ENCODE results near the gene FAM120A.

Gene FAM120A

DNA sequence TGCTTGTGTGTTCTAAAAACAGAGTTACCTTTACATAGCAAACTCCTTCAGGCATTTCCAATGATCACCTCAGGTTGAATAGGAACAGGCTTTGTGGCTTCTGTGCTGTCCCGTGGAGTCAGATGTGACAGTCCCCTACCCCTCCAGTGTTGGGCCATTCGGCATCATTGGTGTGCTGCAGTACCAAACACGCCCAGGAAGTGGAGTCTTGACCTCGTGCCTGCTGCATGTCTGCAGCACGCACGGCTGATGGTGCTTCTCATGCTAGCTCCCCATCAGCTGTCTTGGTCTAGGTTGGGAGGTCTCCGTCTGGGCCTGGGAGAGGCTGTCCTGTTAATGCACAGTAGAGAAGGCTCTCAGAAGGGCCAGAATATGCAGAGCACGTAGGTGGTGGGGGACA lies 82.4 kb downstream of the FAM120A start:
- peaks cover 12% of the 10 kb centered on the region for H3K4me1 Mint-ChIP-seq
- H3K9me3 Mint-ChIP-seq: no peaks in the 10 kb centered on the region
- H3K27me3 Mint-ChIP-seq: no peaks in the 10 kb centered on the region
- H3K4me3 Mint-ChIP-seq: no peak overlapping the region
- peaks cover 45% of the 10 kb centered on the region for H3K36me3 Mint-ChIP-seq
- no peak overlapping the region for H3K27ac Mint-ChIP-seq
- ATAC-seq: no peak

DNA sequence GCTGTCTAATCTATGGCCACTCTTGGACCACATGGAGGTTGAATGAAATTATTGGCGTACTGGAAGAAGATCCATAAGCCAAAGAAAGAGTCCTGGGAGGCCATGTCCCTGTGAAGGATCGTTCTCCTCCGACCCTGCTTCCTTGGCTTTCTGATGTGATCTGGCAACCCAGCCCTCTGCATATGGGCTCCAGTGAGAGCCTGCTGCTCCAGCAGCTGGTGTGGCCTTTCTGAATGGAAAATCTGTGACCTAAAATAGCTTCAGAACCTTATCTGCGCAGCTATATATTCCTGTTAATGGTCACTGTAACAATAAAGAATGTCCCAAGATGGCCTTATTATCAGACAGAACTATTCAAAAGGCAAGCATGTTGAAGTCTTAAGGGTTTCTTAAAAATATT lies 84.7 kb downstream of the FAM120A start:
- Mint-ChIP-seq H3K4me3 (no peak overlapping the region), H3K27me3 (no peaks in the 10 kb centered on the region), H3K4me1 (peaks cover 12% of the 10 kb centered on the region), H3K27ac (no peak overlapping the region), H3K9me3 (no peaks in the 10 kb centered on the region), H3K36me3 (peaks cover 59% of the 10 kb centered on the region)
- ATAC-seq: no peak

DNA sequence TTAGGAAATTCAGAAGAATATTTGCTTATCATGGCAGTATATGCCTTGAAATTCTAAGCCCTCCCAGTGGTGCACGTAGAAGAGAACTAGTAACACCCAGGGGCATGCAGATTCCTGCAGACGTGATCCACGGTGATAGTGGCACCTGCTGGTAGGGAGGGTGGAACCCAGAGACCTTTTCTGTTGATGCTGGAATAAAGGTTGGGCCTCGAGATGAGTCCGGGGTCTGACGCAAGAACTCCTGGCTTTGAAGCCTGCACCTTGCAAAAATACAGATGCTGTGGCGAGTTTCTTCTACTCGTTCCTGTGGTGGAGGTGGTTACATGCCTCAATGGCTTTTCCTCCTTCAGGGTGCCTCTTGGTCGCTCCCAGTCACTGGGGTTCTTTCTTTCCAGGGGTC lies 85.4 kb downstream of the FAM120A start:
- Mint-ChIP-seq H3K36me3 (peaks cover 58% of the 10 kb centered on the region), H3K4me3 (no peak overlapping the region), H3K27ac (no peak overlapping the region), H3K4me1 (peaks cover 12% of the 10 kb centered on the region), H3K27me3 (no peaks in the 10 kb centered on the region), H3K9me3 (no peaks in the 10 kb centered on the region)
- no peak for ATAC-seq

DNA sequence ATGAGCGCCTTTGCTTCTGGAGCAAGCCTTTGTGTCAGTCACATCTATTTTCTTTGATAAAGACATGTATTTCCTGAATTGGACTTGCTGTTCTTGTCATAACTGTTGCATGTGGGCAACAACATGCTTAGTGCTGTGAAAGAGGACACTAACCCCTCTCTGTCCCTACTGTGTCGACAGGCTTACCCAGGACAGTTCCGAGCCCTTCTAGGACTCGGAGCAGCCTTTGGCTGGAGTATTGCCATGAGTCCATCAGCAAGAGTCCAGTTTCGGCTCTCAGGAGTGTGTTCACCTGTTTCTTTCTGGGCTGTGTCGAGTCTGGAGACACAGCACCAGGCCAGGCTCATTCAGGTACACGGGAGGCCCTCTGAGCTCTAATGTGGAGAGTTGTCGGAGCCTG lies 88.8 kb downstream of the FAM120A start:
- Mint-ChIP-seq H3K36me3 (peaks cover 39% of the 10 kb centered on the region), H3K4me1 (peaks cover under 1% of the 10 kb centered on the region), H3K27me3 (no peaks in the 10 kb centered on the region), H3K9me3 (no peaks in the 10 kb centered on the region), H3K27ac (no peak overlapping the region), H3K4me3 (no peak overlapping the region)
- no peak for ATAC-seq

DNA sequence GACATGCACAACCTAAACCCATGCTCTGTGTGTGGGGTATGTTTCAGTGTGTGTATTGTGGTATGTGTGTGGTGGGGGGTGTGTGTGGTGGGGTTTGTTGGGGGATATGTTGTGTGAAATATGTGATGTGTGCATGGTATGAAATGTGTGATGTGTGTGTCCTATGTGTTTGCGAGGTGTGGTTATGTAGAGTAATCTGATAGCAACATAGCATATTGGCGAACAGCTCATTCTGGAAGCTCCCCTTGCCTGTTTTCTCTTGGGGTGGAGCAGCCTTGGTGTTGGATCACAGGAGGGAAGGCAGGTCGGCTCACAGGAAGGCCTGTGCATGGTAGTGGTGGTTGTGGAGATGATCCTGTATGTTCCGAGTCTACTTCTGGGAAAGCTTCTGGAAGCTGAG lies 89.5 kb downstream of the FAM120A start:
- Mint-ChIP-seq H3K9me3 (no peaks in the 10 kb centered on the region), H3K36me3 (peaks cover 35% of the 10 kb centered on the region), H3K4me1 (no peaks in the 10 kb centered on the region), H3K4me3 (no peak overlapping the region), H3K27ac (no peak overlapping the region), H3K27me3 (no peaks in the 10 kb centered on the region)
- no peak for ATAC-seq

DNA sequence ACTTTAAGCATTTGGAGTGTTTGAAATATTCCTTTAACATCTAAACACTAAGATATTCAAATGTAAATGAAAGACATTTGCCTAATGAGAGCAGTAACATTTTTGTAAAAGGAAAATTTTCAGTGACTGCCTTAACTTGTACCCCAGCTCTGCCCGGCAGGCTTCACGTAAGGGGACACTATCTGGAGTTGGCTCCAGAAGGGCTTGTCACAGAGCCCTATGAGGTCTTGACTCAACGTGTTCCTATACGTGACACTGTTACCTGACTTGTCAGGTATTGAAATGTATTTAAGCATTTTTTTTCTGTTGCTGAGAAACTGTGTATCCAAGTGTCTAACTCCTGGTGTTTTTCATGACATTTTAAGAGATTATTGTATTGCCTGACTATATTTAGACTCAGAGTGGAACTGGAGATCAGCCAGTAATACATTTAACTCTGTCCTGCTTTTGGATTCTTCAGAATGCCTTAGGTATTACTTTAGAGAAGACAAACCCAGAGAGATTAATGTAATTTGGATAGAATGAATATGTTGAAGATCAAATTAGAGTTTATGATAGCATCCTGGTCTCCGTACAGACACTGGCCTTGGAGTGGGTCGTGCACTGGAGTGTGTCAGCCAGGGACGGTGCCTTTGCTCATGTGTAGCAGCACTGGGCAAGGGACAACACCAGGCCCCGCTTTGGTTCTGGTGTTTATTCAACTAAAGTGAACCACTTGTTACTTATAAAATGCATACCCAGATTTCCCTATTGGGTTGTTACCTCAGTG lies 90.3 kb downstream of the FAM120A start:
- ATAC-seq: no peak
- peaks cover 42% of the 10 kb centered on the region for H3K36me3 Mint-ChIP-seq
- no peaks in the 10 kb centered on the region for H3K27me3 Mint-ChIP-seq
- no peak overlapping the region for H3K27ac Mint-ChIP-seq
- H3K4me1 Mint-ChIP-seq: peaks cover under 1% of the 10 kb centered on the region
- H3K4me3 Mint-ChIP-seq: no peak overlapping the region
- H3K9me3 Mint-ChIP-seq: no peaks in the 10 kb centered on the region

DNA sequence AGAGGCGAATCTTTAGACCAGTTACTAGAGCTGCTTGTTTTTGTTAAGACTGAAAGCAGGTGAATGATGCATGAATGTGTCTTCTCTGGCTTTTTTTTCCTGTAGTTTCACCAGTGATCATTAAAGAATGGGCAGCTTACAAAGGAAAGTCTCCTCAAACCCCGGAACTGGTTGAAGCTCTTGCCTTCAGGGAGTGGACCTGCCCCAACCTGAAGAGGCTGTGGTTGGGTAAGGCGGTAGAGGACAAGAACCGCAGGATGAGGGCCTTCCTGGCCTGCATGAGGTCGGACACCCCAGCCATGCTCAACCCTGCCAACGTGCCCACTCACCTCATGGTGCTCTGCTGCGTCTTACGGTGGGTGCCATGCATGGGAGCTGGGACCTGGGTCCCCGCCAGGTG lies 91.6 kb downstream of the FAM120A start:
- no peaks in the 10 kb centered on the region for H3K9me3 Mint-ChIP-seq
- peaks cover 52% of the 10 kb centered on the region for H3K36me3 Mint-ChIP-seq
- H3K4me1 Mint-ChIP-seq: peaks cover 4% of the 10 kb centered on the region
- ATAC-seq: no peak
- no peaks in the 10 kb centered on the region for H3K27me3 Mint-ChIP-seq
- no peak overlapping the region for H3K27ac Mint-ChIP-seq
- H3K4me3 Mint-ChIP-seq: no peak overlapping the region

DNA sequence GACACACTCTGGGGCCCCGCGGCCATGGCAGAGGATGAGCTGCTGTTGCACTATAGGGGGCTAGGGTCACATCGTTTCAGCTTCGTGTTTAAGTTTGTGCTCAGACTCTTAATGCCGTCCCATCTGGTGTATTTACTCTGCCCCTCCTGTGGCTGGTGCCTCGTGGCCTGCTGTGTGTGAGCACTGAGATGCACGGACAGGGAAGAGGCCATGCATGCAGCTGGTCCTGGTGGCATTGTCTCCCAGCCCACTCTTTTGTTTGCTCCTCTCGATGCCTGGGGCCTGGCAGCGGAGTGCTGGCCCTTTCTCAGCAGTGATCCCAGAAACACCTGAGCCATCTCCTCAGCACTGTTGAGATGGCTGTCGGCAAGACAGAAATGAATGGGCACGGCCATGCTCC lies 94.9 kb downstream of the FAM120A start:
- Mint-ChIP-seq H3K27me3 (no peaks in the 10 kb centered on the region), H3K27ac (no peak overlapping the region), H3K36me3 (peaks cover 49% of the 10 kb centered on the region)

DNA sequence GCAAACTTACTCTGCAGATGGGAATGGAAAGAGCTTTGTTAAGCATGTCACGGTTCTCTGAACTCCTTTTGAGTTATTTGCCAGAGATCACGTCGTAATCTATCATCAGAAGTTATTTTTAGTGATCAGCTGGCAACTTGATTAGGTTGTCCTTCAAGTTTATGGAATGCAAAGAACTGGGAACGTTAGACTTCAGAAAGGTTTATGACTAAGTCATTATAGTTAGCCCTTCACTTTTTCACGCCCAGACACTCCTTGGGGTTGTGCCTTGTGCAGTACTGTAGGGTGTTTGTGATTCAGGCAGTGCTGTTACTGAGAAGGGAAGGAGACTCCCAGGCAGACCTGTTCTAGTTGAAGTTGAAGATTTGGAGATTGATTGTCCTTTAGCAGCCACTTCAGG lies 98.1 kb downstream of the FAM120A start:
- no peak for ATAC-seq
- Mint-ChIP-seq H3K27ac (no peak overlapping the region), H3K4me3 (no peak overlapping the region), H3K4me1 (peaks cover 4% of the 10 kb centered on the region), H3K9me3 (no peaks in the 10 kb centered on the region), H3K36me3 (peaks cover 66% of the 10 kb centered on the region), H3K27me3 (no peaks in the 10 kb centered on the region)

More for the DNA sequence above, 94.9 kb downstream of the FAM120A start:
- H3K9me3 Mint-ChIP-seq: no peaks in the 10 kb centered on the region
- no peak overlapping the region for H3K4me3 Mint-ChIP-seq
- H3K4me1 Mint-ChIP-seq: peaks cover 4% of the 10 kb centered on the region
- no peak for ATAC-seq

DNA sequence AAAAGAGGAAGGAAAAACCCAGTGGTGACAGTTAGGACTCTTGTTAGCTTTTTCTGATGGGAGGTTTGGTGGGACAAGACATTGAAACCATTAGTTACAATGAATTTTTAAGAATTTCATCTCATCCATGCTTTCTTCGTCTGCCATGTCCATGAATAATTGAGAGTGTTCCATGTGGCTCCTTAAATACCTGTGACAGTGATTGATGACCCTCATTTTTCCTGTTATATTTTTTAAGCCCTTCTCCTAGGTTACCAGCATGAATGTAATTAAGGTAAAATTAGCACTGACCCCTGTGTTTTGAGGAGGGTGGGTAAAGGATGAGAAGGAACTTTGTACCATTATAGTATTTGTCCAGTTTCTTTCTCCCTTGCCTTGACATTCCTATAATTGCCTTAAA lies 101.4 kb downstream of the FAM120A start:
- no peaks in the 10 kb centered on the region for H3K27me3 Mint-ChIP-seq
- H3K36me3 Mint-ChIP-seq: peaks cover 60% of the 10 kb centered on the region
- H3K9me3 Mint-ChIP-seq: no peaks in the 10 kb centered on the region
- H3K4me1 Mint-ChIP-seq: no peaks in the 10 kb centered on the region
- no peak for ATAC-seq
- H3K27ac Mint-ChIP-seq: no peak overlapping the region
- no peak overlapping the region for H3K4me3 Mint-ChIP-seq

DNA sequence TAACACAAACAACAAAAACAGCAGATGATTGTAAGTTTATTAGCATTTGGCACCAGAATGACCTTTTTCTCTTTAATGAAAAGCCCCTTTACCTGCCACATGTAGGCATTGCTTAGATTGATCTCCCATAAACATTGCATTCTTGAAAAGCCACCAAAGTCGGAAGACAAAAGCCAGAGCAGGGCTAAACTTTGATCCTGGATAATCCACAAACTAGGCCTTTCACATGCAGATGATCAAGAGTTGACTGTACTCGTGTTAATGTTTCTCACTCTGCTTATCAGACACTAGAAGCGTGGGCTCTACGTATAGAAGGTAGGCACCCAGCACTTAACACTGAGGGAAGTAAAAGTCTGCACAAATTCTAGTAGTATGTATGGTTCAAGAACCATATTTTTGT lies 103.9 kb downstream of the FAM120A start:
- no peaks in the 10 kb centered on the region for H3K27me3 Mint-ChIP-seq
- peaks cover 65% of the 10 kb centered on the region for H3K36me3 Mint-ChIP-seq
- no peak overlapping the region for H3K27ac Mint-ChIP-seq
- no peak for ATAC-seq
- no peak overlapping the region for H3K4me3 Mint-ChIP-seq
- H3K9me3 Mint-ChIP-seq: no peaks in the 10 kb centered on the region
- no peaks in the 10 kb centered on the region for H3K4me1 Mint-ChIP-seq

DNA sequence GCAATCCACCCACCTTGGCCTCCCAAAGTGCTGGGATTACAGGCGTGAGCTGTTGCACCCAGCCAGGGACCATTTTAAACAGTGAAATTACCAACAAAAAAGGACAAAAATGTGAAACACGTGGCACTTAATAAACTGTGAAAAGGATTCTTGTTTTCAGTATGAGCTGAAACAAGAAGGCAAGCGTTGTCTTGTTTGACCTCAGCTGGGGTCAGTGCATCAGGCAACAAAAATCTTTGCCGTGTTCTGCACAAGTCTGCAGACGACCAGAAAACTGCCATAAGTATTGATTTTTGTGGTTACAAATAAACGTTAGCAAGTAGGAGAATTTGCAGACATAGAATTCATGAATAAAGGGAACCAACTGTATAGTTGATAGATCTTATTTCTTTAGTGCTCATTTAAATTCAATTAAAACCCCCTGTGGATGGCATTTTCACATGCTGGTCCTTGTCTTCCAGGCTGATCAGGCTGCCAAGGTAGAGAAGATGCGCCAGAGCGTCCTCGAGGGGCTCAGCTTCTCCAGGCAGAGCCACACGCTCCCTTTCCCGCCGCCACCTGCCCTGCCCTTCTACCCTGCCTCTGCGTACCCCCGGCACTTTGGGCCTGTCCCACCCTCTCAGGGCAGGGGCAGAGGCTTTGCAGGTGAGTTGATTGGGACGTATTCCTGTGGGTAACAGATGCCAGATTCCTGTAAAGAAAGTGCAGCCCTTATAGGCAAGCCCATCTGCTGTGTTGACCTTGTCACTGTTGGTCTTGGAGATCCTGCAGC lies 106.1 kb downstream of the FAM120A start:
- no peaks in the 10 kb centered on the region for H3K27me3 Mint-ChIP-seq
- no peaks in the 10 kb centered on the region for H3K4me1 Mint-ChIP-seq
- H3K4me3 Mint-ChIP-seq: no peak overlapping the region
- no peaks in the 10 kb centered on the region for H3K9me3 Mint-ChIP-seq
- no peak overlapping the region for H3K27ac Mint-ChIP-seq
- ATAC-seq: no peak
- H3K36me3 Mint-ChIP-seq: peaks cover 58% of the 10 kb centered on the region

DNA sequence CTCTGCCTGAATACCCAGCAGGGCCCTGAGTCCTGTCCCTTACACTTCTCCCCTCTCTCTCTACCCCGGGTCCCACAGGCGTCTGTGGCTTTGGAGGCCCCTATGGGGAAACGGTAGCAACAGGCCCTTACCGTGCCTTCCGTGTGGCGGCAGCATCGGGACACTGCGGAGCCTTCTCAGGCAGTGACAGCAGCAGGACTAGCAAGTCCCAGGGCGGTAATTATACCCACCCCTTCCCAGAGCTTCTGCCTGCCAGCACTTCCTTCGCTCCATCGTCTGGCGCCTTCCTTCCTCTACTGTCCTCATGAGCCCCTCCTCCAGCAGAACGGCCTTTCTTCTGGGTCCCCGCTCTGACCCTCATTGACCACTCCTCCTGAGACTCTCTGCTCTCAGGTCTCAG lies 107.0 kb downstream of the FAM120A start:
- H3K4me1 Mint-ChIP-seq: no peaks in the 10 kb centered on the region
- H3K9me3 Mint-ChIP-seq: no peaks in the 10 kb centered on the region
- no peaks in the 10 kb centered on the region for H3K27me3 Mint-ChIP-seq
- no peak overlapping the region for H3K4me3 Mint-ChIP-seq
- H3K27ac Mint-ChIP-seq: peak overlapping the region; percentile 52
- H3K36me3 Mint-ChIP-seq: peaks cover 60% of the 10 kb centered on the region
- ATAC-seq: no peak

DNA sequence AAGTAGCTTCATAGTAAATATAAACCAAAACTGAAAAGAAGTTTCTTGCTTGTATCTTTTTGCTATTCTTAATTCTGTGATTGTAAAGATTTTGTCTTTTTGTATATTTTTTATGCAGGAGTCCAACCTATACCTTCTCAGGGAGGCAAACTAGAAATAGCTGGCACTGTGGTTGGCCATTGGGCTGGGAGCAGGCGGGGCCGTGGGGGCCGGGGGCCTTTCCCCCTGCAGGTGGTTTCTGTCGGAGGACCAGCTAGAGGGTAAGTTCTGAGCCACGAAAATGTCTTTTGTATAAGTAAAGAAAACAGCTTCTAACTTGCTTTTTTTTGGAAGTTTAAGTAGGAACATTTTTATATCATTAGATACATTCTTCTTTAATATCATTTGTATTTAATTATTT lies 109.5 kb downstream of the FAM120A start:
- H3K36me3 Mint-ChIP-seq: peaks cover 72% of the 10 kb centered on the region
- no peak overlapping the region for H3K27ac Mint-ChIP-seq
- H3K27me3 Mint-ChIP-seq: no peaks in the 10 kb centered on the region
- H3K4me3 Mint-ChIP-seq: no peak overlapping the region
- peaks cover 15% of the 10 kb centered on the region for H3K4me1 Mint-ChIP-seq
- no peaks in the 10 kb centered on the region for H3K9me3 Mint-ChIP-seq
- no peak for ATAC-seq

DNA sequence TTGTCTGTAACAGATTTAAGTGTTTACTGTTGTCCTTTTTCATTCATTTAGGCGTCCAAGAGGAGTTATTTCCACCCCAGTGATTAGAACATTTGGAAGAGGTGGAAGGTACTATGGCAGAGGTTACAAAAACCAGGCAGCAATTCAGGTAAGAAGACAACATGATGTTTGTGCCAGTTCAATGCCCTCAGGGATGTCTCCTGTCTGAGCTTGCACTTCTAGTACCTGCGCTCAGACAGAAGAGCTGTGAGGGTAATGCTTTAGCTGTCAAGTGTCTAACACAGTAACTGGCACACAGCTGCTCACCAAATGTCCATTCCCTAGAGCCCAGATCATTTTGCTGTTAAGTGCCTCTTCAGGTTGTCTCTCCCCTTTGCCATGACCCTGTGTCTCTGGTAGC lies 110.7 kb downstream of the FAM120A start:
- no peaks in the 10 kb centered on the region for H3K9me3 Mint-ChIP-seq
- peaks cover 64% of the 10 kb centered on the region for H3K36me3 Mint-ChIP-seq
- no peaks in the 10 kb centered on the region for H3K27me3 Mint-ChIP-seq
- peaks cover 24% of the 10 kb centered on the region for H3K4me1 Mint-ChIP-seq
- H3K4me3 Mint-ChIP-seq: no peak overlapping the region
- no peak for ATAC-seq
- H3K27ac Mint-ChIP-seq: no peak overlapping the region

DNA sequence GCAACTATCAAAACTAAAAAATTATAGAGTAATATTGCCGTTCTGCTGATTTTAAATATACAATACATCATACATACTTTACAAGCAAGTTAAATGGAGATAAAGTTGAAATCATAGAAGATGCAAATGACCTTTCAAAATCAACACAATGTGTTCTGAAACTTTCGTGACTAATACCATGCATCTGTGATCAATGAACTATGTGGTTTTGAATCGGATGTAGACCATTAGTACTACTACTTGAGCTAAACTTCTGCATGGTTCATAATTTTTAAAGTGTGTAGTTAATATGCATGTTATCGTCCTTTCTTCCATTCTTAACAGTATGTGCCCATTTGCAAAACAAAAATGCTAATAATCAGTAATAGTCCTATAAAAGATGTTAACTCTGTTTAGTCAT lies 113.6 kb downstream of the FAM120A start:
- Mint-ChIP-seq H3K9me3 (no peaks in the 10 kb centered on the region), H3K36me3 (peaks cover 39% of the 10 kb centered on the region), H3K27me3 (no peaks in the 10 kb centered on the region), H3K4me3 (no peak overlapping the region), H3K27ac (peak overlapping the region; percentile 35), H3K4me1 (peaks cover 40% of the 10 kb centered on the region)
- no peak for ATAC-seq

Data from stimulated activated memory B cell treated with anti-CD40 and anti-IgM and Interleukin-4, amounts not matched to agents 10 μg/mL and 1 μg/mL and 100 μg/mL, for 72 hours (primary cell).